OCI-LY7 (cell line): ENCODE data around the gene TXNL4B.

ENCODE experiments used
- CTCF ChIP-seq: fragments of 200-600 bp; sonication (generic); conservative IDR thresholded peaks from 2 replicates; pipeline ENCODE4 v1.5.1; 2014; ENCODE audit warnings: mild to moderate bottlenecking, antibody characterized with exemption, low read length, moderate library complexity, mixed read lengths
- EZH2phosphoT487 ChIP-seq: fragments of 200-600 bp; sonication (generic); IDR thresholded peaks from 2 replicates; pipeline ENCODE4 v1.6.1; 2018; ENCODE audit warnings: low read depth, borderline replicate concordance, mild to moderate bottlenecking, mixed run types, antibody characterized with exemption, low read length, moderate library complexity, mixed read lengths

DNA sequence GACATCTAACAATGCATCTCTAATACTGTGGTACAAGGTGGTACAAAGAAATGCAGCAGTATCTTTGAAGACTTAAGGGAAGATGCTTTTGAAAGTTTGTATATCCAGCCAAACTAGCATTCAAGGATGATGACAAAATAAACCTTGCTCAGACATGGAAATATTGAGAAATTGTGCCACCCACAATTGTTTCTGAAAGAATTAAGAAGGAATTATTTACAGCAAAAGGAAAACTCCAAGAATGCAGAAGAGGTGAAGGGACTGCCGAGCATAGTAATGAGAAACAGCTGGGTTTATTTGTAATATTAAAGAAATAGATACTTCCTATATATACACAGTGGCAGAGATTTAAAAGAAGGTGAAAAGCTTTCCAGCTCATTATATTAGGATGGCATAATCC lies 49.1 kb upstream of the TXNL4B start:
- TF ChIP-seq CTCF (no peak), EZH2phosphoT487 (no peak)
